Measurements from ENCODE around the gene GAREM2.

DNA sequence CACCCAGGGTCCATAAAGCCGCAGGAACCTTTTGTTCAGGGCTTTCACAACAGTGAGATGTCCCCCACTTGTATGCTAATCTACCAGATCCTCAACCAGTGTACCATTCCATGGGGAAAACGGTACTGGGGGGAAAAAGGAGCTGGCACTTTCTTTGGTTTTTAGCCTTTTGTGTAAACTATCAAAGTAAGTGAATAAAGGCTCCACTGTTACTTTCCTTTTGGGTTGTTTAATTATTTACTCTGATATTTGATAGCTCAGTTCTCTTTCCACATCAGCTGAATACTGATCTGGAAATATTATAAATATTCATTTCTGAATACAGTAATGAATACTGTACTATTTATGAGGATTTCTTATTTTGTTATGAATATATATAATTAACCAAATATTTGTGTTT lies 51.2 kb downstream of the GAREM2 start:
- TF ChIP-seq GATA2 (IDR thresholded peaks at IDR 0.05; ENCODE audit: low read depth, low read length) (no peak), GATA3 (IDR thresholded peaks at IDR 0.05; ENCODE audit: low read depth, low read length) (no peak)
